Colonic mucosa (tissue), 4 donors: ENCODE results near the gene PALD1. TPM values are rescaled to one million over a fixed set of nuclear protein-coding genes. Genes with fewer than 3 reads are reported as not detected.

ENCODE experiments used
- DNase-seq: peaks from one replicate; pipeline ENCODE4 v3.0.0-alpha.2; 2020
- H3K27ac ChIP-seq: fragments of 200-600 bp; one replicate; pipeline ENCODE4 v1.8.0; 2021
- H3K27me3 ChIP-seq: fragments of 200-600 bp; one replicate; pipeline ENCODE4 v1.8.0; 2021
- H3K36me3 ChIP-seq: fragments of 200-600 bp; one replicate; pipeline ENCODE4 v1.8.0; 2021
- H3K4me1 ChIP-seq: fragments of 200-600 bp; one replicate; pipeline ENCODE4 v1.8.0; 2021; ENCODE audit warnings: mild to moderate bottlenecking
- H3K4me3 ChIP-seq: fragments of 200-600 bp; one replicate; pipeline ENCODE4 v1.8.0; 2021
- H3K9ac ChIP-seq, 2 donors: one replicate each; pipeline ENCODE4 v1.7.0; 2013; ENCODE audit warnings: control low read depth in 2 of 2, low read depth in 2 of 2, low read length in 2 of 2
- H3K9me3 ChIP-seq: fragments of 200-600 bp; one replicate; pipeline ENCODE4 v1.8.0; 2021
- CTCF ChIP-seq: fragments of 200-600 bp; IDR thresholded peaks from one replicate; pipeline ENCODE4 v1.8.0; 2022; ENCODE audit warnings: antibody characterized with exemption, mild to moderate bottlenecking
- intact Hi-C: fragments of 100-400 bp; cut with DNase I; formaldehyde crosslinking; loops from one replicate; pipeline ENCODE4 v1.14.1; 2022
- total RNA-seq, 2 donors: library from RNA; stranded (reverse); fragmentation: NEBNext Ultra II Directional in 1 of 2; extraction: Animal tissue kit (Norgen Biotek cat#: 25700) in 1 of 2; gene quantifications; one replicate each; pipeline ENCODE4 v1.2.1, GENCODE V29; 2021
- donor health status: healthy.
- donor health status: DM: no; HTN: no; CAD: no.
- donor health status: DM: no; HTN: no; CAD: no.

The PALD1 gene
- total RNA-seq, 2 donors from 2014 or later, result 1.3 to 2.5 TPM

- peak; percentile 54 for DNase-seq
- TF ChIP-seq CTCF, result peak; percentile 40
- Histone ChIP-seq H3K4me3 (no peak overlapping the region), H3K4me1 (no peaks in the 10 kb centered on the region), H3K27ac (no peak overlapping the region), H3K27me3 (no peaks in the 10 kb centered on the region), H3K9ac (no peak overlapping the region), H3K36me3 (no peaks in the 10 kb centered on the region), H3K9me3 (no peaks in the 10 kb centered on the region)
- intact Hi-C loops, result no loop called here
Measured at GRCh38 chr10:70537398-70538194, 59.0 kb downstream of the PALD1 start.

- H3K27me3 ChIP-seq, result no peaks in the 10 kb centered on the region
- TF ChIP-seq CTCF, result no peak
- no peak overlapping the region for H3K9ac ChIP-seq
- intact Hi-C loops, result no loop called here
- no peaks in the 10 kb centered on the region for H3K36me3 ChIP-seq
- H3K4me3 ChIP-seq, result no peak overlapping the region
- no peaks in the 10 kb centered on the region for H3K9me3 ChIP-seq
- H3K4me1 ChIP-seq, result no peaks in the 10 kb centered on the region
- no peak overlapping the region for H3K27ac ChIP-seq
- DNase-seq, result no peak
Measured at GRCh38 chr10:70538195-70538520, 59.6 kb downstream of the PALD1 start.

- no peak overlapping the region for H3K4me3 ChIP-seq
- H3K9me3 ChIP-seq, result no peaks in the 10 kb centered on the region
- H3K36me3 ChIP-seq, result no peaks in the 10 kb centered on the region
- H3K27me3 ChIP-seq, result no peaks in the 10 kb centered on the region
- no peak overlapping the region for H3K9ac ChIP-seq
- no peak for TF ChIP-seq CTCF
- no peaks in the 10 kb centered on the region for H3K4me1 ChIP-seq
- intact Hi-C loops, result no loop called here
- DNase-seq, result no peak
- H3K27ac ChIP-seq, result no peak overlapping the region
Measured at GRCh38 chr10:70538731-70539338, 60.3 kb downstream of the PALD1 start.

DNA sequence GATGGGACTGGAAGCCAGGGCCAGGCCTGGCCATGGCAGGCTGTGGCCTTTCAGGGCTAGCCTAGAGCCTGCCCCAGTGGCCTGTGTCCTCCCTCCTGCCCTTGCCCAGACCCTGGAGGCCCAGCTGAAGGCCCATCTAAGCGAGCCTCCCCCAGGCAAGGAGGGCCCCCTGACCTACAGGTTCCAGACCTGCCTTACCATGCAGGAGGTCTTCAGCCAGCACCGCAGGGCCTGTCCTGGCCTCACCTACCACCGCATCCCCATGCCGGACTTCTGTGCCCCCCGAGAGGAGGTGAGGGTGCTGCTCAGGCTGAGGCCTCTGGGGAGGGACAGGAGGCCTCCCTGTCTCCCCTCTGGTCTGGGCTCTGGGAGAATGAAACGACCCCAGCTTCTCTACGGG is 60.9 kb downstream of the PALD1 start:
- DNase-seq, result no peak
- Histone ChIP-seq H3K9me3 (no peaks in the 10 kb centered on the region), H3K36me3 (no peaks in the 10 kb centered on the region), H3K27ac (no peak overlapping the region), H3K9ac (no peak overlapping the region), H3K4me3 (no peak overlapping the region), H3K27me3 (no peaks in the 10 kb centered on the region), H3K4me1 (no peaks in the 10 kb centered on the region)
- intact Hi-C loops, result no loop called here
- no peak for TF ChIP-seq CTCF

GRCh38 chr10:70540089-70540788 is 61.7 kb downstream of the PALD1 start:
- no peak overlapping the region for H3K9ac ChIP-seq
- H3K27ac ChIP-seq, result no peak overlapping the region
- H3K27me3 ChIP-seq, result no peaks in the 10 kb centered on the region
- H3K4me1 ChIP-seq, result no peaks in the 10 kb centered on the region
- H3K4me3 ChIP-seq, result no peak overlapping the region
- H3K9me3 ChIP-seq, result no peaks in the 10 kb centered on the region
- DNase-seq, result no peak
- peak; percentile 47 for TF ChIP-seq CTCF
- no peaks in the 10 kb centered on the region for H3K36me3 ChIP-seq
- intact Hi-C loops, result loop anchor here (2.0 to 5.0 kb wide), 2 partner anchors 77 to 158 kb away; partner anchors contain the start of gene LRRC20
